Mesendoderm (in vitro differentiated cells): Measurements from ENCODE around the gene NUP153.
"Not testable (repeated sequence)": the region's sequence is repeated elsewhere in the genome, so short reads cannot be mapped to it uniquely, and the experiment has no call there.

Experiments
- DNase-seq: peaks from one replicate; pipeline ENCODE4 v3.0.0; 2013
- H2AK5ac ChIP-seq: 2 replicates; pipeline ENCODE4 v1.6.1; 2013; ENCODE audit warnings: low read length, inconsistent platforms
- H2BK120ac ChIP-seq: 2 replicates; pipeline ENCODE4 v1.6.1; 2013; ENCODE audit warnings: low read depth, mild to moderate bottlenecking, low read length, moderate library complexity, mixed read lengths
- H2BK15ac ChIP-seq: replicated peaks from 2 replicates; pipeline ENCODE4 v1.6.1; 2013; ENCODE audit warnings: low read depth, mild to moderate bottlenecking, moderate library complexity
- H2BK5ac ChIP-seq: 2 replicates; pipeline ENCODE4 v1.6.1; 2013; ENCODE audit warnings: low read length, inconsistent platforms
- H3K18ac ChIP-seq: 2 replicates; pipeline ENCODE4 v1.6.1; 2013; ENCODE audit warnings: mild to moderate bottlenecking, low read length, mixed read lengths
- H3K23ac ChIP-seq: one replicate; pipeline ENCODE4 v1.6.1; 2013; ENCODE audit warnings: low read length
- H3K27ac ChIP-seq: 2 replicates; pipeline ENCODE4 v1.5.1; 2013; ENCODE audit warnings: low read depth, mild to moderate bottlenecking, inconsistent platforms, low read length, moderate library complexity
- H3K27me3 ChIP-seq: 2 replicates; pipeline ENCODE4 v1.6.1; 2013; ENCODE audit warnings: low read length, control low read depth, mild to moderate bottlenecking, inconsistent platforms; ENCODE audit not compliant: insufficient read depth, poor library complexity
- H3K36me3 ChIP-seq: 2 replicates; pipeline ENCODE4 v1.6.1; 2013; ENCODE audit warnings: low read length, inconsistent platforms; ENCODE audit not compliant: control insufficient read depth, insufficient read depth
- H3K4ac ChIP-seq: one replicate; pipeline ENCODE4 v1.6.1; 2013; ENCODE audit warnings: low read depth, mild to moderate bottlenecking, low read length, moderate library complexity
- H3K4me1 ChIP-seq: 2 replicates; pipeline ENCODE4 v1.6.1; 2013; ENCODE audit warnings: low read depth, low read length, inconsistent platforms; ENCODE audit not compliant: control insufficient read depth
- H3K4me2 ChIP-seq: 2 replicates; pipeline ENCODE4 v1.6.1; 2013; ENCODE audit warnings: low read length
- H3K4me3 ChIP-seq: 2 replicates; pipeline ENCODE4 v1.5.1; 2013; ENCODE audit warnings: mild to moderate bottlenecking, low read length
- H3K56ac ChIP-seq: one replicate; pipeline ENCODE4 v1.6.1; 2013; ENCODE audit warnings: low read length
- H3K79me1 ChIP-seq: 2 replicates; pipeline ENCODE4 v1.6.1; 2013; ENCODE audit warnings: low read length, inconsistent platforms
- H3K79me2 ChIP-seq: 2 replicates; pipeline ENCODE4 v1.6.1; 2013; ENCODE audit warnings: mild to moderate bottlenecking, low read length; ENCODE audit not compliant: control insufficient read depth, insufficient read depth
- H3K9ac ChIP-seq: 2 replicates; pipeline ENCODE4 v1.6.1; 2013; ENCODE audit warnings: low read length, inconsistent platforms
- H4K5ac ChIP-seq: one replicate; pipeline ENCODE4 v1.6.1; 2013; ENCODE audit warnings: low read length
- H4K8ac ChIP-seq: one replicate; pipeline ENCODE4 v1.6.1; 2013; ENCODE audit warnings: low read depth, mild to moderate bottlenecking, control low read depth, low read length, moderate library complexity
- WGBS: extraction: QIAGEN DNeasy Blood & Tissue Kit; methylation state at CpG from one replicate; pipeline ENCODE4 v1.1.7; 2013; ENCODE audit warnings: low lambda C conversion rate, missing lambda C conversion rate; ENCODE audit not compliant: insufficient coverage; ENCODE audit errors: extremely low coverage; 5-methylcytosine and 5-hydroxymethylcytosine counted together

NUP153 gene

GRCh38 chr6:17741507-17741906 lies 34.8 kb upstream of the NUP153 start:
- H3K4ac ChIP-seq: no peak overlapping the region
- H3K4me1 ChIP-seq: no peaks in the 10 kb centered on the region
- no peak overlapping the region for H2BK120ac ChIP-seq
- H2AK5ac ChIP-seq: no peak overlapping the region
- H3K79me1 ChIP-seq: no peaks in the 10 kb centered on the region
- H3K27ac ChIP-seq: no peak overlapping the region
- no peaks in the 10 kb centered on the region for H3K36me3 ChIP-seq
- H2BK15ac ChIP-seq: no peak overlapping the region
- H4K5ac ChIP-seq: no peak overlapping the region
- no peak overlapping the region for H2BK5ac ChIP-seq
- no peaks in the 10 kb centered on the region for H3K79me2 ChIP-seq
- H3K4me3 ChIP-seq: no peak overlapping the region
- no peak overlapping the region for H3K56ac ChIP-seq
- no peak overlapping the region for H3K23ac ChIP-seq
- no peak overlapping the region for H3K4me2 ChIP-seq
- H4K8ac ChIP-seq: no peak overlapping the region
- no peak overlapping the region for H3K9ac ChIP-seq
- DNase-seq: no peak
- H3K27me3 ChIP-seq: no peaks in the 10 kb centered on the region
- WGBS: no CpG with 5 or more reads among the region's 8 CpGs
- no peak overlapping the region for H3K18ac ChIP-seq

DNA sequence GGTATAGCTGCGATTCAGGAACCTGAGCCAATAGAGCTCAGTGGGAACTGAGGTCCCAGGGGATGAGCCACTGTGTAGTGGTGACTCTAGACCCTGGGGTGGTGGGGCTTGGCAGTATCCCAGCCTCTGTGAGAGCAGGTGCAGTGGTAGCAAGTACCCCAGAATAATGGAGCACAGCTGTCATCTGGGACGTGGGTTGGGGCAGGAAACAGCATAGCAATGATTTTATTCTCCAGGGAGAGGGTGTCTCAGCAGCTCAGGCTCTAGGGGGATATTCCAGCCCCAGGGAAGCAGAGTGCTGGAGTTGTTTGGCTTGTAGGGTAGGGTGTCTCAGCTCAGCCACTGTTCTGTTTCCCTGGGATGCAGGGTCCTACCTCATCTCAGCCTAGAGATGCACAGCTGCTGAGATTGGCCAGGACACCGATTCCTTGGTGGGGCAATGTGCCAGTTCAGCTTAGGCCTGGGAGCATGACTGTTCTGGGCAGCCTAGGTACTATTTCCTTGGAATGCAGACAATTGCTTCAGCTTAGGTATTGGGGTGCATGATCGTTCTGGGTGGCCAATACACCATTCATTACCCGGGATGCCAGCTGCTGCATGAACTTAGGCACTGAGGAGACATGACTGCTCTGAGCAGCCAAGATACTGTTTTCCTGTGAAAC lies 34.0 kb upstream of the NUP153 start:
- Histone ChIP-seq H2BK120ac (no peak overlapping the region), H3K27me3 (no peaks in the 10 kb centered on the region), H3K4me3 (no peak overlapping the region), H3K27ac (no peak overlapping the region), H3K18ac (no peak overlapping the region), H3K79me2 (no peaks in the 10 kb centered on the region), H2BK15ac (no peak overlapping the region), H3K56ac (no peak overlapping the region), H3K36me3 (no peaks in the 10 kb centered on the region), H3K79me1 (no peaks in the 10 kb centered on the region), H4K5ac (no peak overlapping the region), H2AK5ac (no peak overlapping the region), H3K4ac (no peak overlapping the region), H2BK5ac (no peak overlapping the region), H3K4me1 (no peaks in the 10 kb centered on the region), H3K9ac (no peak overlapping the region), H3K23ac (no peak overlapping the region), H4K8ac (no peak overlapping the region), H3K4me2 (no peak overlapping the region)
- DNase-seq: no peak
- no CpG with 5 or more reads among the region's 5 CpGs for WGBS

- no peak overlapping the region for H3K4me2 ChIP-seq
- H3K27ac ChIP-seq: no peak overlapping the region
- no peaks in the 10 kb centered on the region for H3K27me3 ChIP-seq
- H3K4ac ChIP-seq: no peak overlapping the region
- no peak overlapping the region for H2BK120ac ChIP-seq
- H3K4me1 ChIP-seq: no peaks in the 10 kb centered on the region
- DNase-seq: no peak
- no peaks in the 10 kb centered on the region for H3K79me2 ChIP-seq
- H3K18ac ChIP-seq: no peak overlapping the region
- no peak overlapping the region for H3K56ac ChIP-seq
- no CpG with 5 or more reads among the region's 1 CpG for WGBS
- no peak overlapping the region for H2BK15ac ChIP-seq
- H3K4me3 ChIP-seq: no peak overlapping the region
- no peaks in the 10 kb centered on the region for H3K79me1 ChIP-seq
- H4K5ac ChIP-seq: no peak overlapping the region
- H3K9ac ChIP-seq: no peak overlapping the region
- H3K36me3 ChIP-seq: no peaks in the 10 kb centered on the region
- H2BK5ac ChIP-seq: no peak overlapping the region
- H3K23ac ChIP-seq: no peak overlapping the region
- H4K8ac ChIP-seq: no peak overlapping the region
- no peak overlapping the region for H2AK5ac ChIP-seq
Observed at GRCh38 chr6:17737704-17738252, 31.1 kb upstream of the NUP153 start.

DNA sequence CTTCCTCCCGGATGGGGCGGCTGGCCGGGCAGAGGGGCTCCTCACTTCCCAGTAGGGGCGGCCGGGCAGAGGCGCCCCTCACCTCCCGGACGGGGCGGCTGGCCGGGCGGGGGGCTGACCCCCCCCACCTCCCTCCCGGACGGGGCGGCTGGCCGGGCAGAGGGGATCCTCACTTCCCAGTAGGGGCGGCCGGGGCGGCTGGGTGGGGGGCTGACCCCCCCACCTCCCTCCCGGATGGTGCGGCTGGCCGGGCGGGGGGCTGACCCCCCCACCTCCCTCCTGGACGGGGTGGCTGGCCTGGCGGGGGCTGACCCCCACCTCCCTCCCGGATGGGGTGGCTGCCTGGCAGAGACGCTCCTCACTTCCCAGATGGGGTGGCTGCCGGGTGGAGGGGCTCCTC lies 28.6 kb upstream of the NUP153 start:
- H3K4ac ChIP-seq, H2BK5ac ChIP-seq, H3K79me1 ChIP-seq, H4K5ac ChIP-seq, H4K8ac ChIP-seq, H2AK5ac ChIP-seq, H3K27me3 ChIP-seq, H3K4me2 ChIP-seq, DNase-seq, H3K4me1 ChIP-seq, H2BK120ac ChIP-seq, H3K79me2 ChIP-seq, H3K9ac ChIP-seq, H2BK15ac ChIP-seq, H3K56ac ChIP-seq, H3K27ac ChIP-seq, H3K36me3 ChIP-seq, H3K4me3 ChIP-seq, H3K18ac ChIP-seq, H3K23ac ChIP-seq: not testable (repeated sequence)
- no CpG with 5 or more reads among the region's 27 CpGs for WGBS

GRCh38 chr6:17730078-17730704 lies 23.5 kb upstream of the NUP153 start:
- H4K8ac ChIP-seq: no peak overlapping the region
- no peak overlapping the region for H3K4me3 ChIP-seq
- no peak overlapping the region for H3K9ac ChIP-seq
- DNase-seq: no peak
- H3K4ac ChIP-seq: no peak overlapping the region
- no peak overlapping the region for H3K18ac ChIP-seq
- H2AK5ac ChIP-seq: no peak overlapping the region
- no peak overlapping the region for H4K5ac ChIP-seq
- no peak overlapping the region for H3K56ac ChIP-seq
- no peaks in the 10 kb centered on the region for H3K79me1 ChIP-seq
- H3K27ac ChIP-seq: no peak overlapping the region
- H3K79me2 ChIP-seq: no peaks in the 10 kb centered on the region
- H3K36me3 ChIP-seq: no peaks in the 10 kb centered on the region
- H2BK15ac ChIP-seq: no peak overlapping the region
- WGBS: no CpG with 5 or more reads among the region's 6 CpGs
- H2BK5ac ChIP-seq: no peak overlapping the region
- no peak overlapping the region for H3K4me2 ChIP-seq
- no peaks in the 10 kb centered on the region for H3K27me3 ChIP-seq
- H3K23ac ChIP-seq: no peak overlapping the region
- H2BK120ac ChIP-seq: no peak overlapping the region
- H3K4me1 ChIP-seq: no peaks in the 10 kb centered on the region
